NOMO-1 treated with dmso at 0.1 percent for 144 hours (cell line): Measurements from ENCODE around the gene ASAP2.
A peak's percentile ranks its signal among the peaks of the same experiment; 100 is the strongest.

Source experiments
- DNase-seq: peaks from one replicate; lab custom pipeline; 2025; ENCODE audit not compliant: unreplicated experiment; lab: John Stamatoyannopoulos, UW

ASAP2 gene

DNA sequence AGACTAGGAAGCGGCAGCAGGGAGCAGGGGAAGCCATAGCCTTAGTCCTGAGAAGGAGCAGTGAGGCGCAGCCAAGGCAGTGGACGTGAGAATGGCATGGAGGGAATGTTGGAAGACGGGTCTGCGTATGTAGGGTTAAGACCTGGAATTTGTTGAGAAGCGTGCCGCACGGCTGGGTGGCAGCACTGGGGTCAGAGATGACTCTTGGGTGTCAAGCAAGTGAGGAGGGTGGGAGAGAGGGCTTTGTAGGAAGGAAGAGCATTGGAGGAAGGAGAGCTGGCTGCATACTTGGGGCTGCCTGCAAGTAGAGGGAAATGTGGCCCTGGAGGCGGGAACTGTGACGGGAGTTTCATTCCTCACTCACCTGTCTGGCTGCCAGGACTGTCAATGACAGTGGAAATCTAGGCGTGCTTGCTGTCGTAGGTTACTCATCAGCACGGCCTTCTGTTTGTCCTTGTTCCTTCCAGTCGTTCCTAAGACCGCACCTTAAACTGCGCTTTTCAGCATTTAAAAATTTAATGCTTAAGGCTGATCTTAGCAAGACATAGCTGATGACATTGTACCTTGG is 108.8 kb downstream of the ASAP2 start:
- DNase-seq: no peak

DNA sequence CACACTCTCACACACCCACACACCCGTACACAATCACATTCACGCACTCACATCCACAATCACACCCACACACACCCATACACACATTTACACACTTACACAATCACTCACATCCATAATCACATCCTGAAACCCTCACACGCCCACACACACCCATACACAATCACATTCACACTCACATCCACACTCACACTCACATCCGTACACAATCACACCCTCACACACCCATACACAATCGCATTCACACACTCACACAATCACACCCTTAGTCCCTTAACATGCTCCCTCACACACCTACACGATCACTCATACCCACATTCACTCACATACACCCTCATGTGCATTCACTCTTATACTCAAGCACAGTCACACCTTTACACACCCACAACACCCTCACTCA is 110.9 kb downstream of the ASAP2 start:
- DNase-seq: no peak

DNA sequence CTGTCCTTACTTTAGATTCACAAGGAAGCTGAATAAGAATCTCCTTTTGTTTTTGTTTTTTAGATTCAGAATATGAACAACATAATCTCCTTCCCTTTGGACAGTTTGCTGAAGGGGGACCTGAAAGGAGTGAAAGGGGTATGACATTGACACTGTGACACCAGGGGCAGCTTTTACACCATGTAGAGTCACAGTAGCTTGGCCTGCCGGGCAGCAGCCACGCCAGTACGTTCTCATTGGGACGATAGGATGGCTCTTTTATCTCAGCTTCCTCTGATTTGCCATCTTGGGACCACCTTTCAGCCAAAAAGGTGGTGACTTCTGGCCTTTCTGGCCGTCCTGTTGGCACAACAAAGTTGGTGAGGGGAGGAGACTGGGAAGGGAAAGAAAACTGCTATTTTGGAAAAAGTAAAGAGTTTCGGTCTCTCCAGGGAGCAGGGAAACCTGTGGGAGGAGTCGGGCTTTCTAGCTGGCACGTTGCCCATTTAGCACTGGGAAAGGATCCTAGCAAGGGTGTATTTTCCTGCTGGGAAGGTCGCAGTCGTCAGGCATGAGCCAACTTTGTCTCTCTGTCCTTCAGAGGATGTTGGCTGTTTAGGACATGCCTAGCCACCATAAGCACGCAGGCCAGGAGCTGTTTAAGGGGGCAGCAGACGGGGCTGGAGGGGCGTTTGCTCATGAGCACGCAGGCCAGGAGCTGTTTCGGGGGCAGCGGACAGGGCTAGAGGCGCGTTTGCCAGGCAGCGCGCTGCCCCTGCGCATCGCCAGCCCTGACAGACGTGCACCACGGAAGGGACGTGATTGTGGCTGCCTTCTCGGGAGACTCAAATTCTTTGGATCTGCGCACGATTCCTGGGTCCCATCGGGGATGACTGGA is 112.1 kb downstream of the ASAP2 start:
- DNase-seq: no peak

DNA sequence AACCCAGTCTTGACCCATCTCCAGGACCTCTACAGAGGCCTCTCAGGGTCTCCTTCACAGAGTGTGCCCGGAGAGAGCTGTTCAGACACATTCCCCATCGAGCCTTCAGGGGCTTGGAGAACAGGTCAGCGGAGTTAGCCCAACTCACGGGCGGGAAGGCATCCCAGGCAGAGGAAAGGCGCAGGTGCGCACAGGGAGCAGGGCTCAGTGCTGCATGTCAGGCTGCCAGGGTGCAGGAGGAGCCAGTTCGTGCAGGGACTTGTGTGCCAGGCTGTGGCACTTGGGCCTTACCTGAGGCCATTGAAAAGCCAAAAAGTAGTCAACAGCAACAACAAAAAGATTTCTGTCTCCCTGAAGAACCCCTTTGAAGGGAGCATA is 112.7 kb downstream of the ASAP2 start:
- no peak for DNase-seq

DNA sequence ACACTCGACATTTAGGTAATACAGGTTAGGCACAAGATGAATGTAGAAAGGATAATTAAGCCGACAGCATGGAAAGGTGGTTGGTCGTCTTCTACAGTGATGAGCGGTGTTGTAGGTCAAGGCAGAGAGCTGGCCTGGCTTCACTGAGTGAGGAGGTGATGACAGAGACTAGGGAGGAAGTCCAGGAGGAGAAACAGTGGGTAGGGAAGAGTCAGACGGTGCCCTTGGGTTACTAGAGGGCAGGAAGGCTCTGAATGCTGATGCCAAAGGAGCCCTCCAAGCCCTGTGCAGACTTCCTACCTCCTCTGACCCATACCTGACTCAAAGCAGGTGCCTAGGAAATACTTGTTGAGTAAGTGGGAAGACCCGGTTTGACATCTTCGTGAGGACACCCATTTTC is 116.0 kb downstream of the ASAP2 start:
- no peak for DNase-seq

DNA sequence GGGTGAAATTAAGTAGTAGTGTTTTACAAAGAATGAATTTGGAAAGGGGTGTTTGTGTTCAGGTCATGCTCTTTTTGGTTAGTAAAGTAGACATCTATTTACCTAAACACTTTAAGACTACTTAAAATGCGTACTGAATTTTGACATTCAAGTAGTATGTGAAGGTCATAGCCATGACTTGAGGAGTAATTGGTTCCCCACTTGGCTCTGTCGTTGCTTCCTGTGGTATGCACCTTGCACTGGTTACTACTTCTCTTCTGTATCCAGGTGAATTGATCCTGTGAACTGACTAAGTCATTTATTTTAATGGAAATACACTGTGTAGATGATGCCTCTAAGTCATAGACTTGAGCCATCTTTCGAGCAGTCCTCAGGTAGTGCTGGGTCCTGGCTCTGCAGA is 118.8 kb downstream of the ASAP2 start:
- DNase-seq: no peak

DNA sequence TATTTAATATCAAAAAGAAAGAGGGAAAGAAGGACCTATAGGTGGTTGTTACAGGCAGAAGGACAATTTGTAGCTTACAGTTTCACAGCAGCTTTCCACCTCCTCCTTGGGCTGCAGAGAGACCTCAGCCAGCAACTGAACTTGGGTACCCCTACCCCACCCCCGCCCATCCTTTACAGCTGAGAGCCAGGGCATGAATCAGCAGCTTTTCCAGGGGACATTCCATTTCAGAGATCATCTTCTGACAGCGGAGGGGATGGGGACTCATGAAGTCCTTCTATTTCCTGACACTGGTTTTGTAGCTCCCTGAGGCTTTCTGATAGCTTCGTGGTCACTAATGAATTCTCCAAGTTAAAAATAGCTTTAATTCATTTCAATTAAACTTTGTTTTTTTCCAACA is 120.4 kb downstream of the ASAP2 start:
- no peak for DNase-seq

DNA sequence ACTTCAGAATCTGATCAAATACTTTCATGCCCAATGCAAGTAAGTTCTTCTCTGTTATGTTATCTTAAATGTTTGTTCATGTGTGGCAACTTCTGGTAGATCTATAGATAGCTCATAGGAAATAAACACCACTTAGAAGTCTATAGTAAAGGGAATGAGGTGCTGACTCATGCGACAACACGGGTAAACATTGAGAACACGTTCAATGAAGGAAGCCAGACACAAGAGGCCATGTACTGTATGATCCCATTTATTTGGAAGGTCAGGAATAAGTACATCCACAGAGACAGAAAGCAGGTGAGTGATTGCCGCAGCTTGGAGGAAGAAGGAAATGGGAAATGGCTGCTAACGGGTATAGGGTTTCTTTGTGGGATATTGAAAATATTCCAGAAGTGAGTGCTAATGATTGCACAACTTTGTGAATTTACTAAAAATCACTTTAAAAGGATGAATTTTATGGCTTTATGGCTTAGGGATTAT is 121.3 kb downstream of the ASAP2 start:
- DNase-seq: no peak

DNA sequence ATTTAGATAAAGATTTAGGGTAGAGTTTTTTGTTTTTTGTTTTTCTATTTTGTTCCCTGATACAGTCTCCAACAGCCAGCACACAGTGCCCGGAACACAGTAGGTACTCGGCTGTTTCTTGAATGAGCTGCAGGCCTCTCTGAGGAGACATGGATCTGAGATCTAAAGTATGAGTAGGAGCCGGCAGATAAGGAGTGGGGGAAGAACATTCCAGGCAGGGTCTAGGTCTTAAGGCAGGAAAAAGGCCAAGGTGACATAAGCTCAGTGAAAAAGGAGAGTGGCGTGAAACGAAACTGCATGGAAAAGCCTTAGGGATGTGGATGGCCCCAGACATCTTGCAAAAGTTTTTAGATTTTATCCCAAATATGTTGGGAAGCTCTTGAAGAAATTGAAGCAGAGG is 122.3 kb downstream of the ASAP2 start:
- no peak for DNase-seq

DNA sequence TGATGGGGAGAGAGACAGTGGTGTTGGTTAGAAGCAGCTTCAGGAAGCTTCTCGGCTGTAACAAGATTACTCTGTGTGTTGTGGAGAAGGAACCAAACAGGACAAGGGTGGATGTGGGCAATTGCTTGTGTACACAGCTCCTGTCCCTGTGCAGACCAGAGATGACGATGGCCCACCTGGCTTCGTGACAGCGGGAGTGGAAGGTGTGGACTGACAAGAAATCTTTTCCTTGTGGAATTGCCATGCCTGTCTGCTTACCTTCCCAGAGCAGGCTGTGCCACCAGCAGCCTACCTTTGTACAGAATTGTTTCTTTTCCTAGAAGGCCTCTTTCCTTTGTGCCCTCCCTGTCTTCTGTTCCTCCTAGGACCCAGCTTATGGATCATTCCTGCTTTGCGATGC is 122.9 kb downstream of the ASAP2 start:
- no peak for DNase-seq

DNA sequence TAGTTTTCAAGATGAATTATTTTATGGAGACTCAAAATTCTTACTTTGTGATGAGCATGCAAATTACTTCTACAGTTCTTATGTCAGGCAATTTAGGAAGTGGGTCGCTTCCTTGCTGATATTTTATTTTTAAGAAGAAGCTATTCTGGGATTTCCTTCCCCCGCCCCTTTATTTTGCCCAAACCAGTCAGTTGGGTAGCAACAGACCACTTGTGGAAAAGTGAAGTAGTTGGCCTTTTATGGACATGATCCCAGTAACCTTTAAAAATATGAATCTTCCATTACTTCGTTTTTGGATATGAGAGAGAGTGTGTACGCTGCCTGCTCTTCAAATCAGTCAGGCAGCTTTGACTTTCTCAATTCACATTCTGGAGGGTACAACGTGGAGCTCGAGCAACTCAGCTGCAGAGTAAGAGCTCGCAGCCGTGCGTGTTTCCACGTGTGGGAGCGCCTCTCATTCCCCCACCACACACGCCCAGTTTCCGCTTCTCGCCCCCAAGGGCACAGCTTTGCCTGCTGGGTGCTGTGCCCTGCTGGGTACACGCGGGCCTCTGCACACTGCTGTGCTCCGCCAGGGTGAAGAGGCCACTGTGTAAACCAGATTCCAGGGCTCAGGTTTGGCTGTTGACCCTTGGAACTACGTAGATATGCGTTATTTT is 124.1 kb downstream of the ASAP2 start:
- no peak for DNase-seq

DNA sequence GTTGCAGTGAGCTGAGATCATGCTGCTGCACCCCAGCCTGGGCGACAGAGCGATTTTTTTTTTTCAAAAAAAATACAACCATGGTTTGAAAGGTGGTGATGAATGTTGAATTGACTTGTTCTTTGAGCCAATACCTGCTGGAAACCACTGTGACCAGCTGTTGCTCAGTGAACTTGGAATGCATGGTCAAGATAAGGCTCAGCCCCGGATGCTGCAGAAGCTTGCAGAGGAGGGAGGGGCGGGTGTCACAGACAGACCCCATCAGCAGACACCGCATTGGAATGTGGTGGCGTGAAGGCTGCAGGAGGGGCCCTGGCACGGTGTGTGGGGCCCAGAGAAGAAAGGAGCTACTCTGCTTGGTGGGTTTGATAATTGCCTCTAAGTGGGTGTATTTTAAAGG is 125.1 kb downstream of the ASAP2 start:
- DNase-seq: no peak

DNA sequence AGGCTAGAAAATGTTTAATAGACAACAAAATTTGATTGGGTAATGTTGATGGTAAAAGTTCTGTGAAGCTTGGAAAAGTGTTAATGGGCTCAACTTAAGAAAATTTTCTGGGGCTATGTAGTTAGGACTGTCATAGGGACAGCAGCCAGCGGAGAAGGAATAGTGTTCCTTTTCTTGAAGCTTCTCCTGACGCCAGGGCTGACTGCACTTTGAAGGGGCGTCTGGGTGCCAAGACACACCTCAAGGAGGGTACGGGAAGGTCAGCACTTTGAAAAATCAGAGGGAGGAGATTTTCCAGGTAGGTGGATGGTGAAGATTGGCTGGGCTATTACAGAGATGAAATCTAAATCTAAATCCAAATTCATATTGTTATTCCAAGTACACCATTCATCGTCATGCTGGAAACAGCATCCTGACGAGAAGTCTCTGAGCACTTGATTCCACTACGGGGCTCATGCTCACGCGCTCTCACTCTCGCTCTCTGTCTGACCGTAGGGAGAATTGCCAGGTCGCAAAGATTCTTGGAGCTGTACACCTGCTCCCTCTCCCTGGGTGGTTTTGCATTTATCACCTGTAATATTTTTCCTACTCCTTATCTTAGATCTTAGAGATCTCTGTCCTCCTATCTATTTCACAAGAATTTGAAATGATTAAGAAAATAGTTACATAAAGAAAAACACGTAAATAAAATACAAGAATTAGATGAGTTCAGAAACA is 125.7 kb downstream of the ASAP2 start:
- no peak for DNase-seq

DNA sequence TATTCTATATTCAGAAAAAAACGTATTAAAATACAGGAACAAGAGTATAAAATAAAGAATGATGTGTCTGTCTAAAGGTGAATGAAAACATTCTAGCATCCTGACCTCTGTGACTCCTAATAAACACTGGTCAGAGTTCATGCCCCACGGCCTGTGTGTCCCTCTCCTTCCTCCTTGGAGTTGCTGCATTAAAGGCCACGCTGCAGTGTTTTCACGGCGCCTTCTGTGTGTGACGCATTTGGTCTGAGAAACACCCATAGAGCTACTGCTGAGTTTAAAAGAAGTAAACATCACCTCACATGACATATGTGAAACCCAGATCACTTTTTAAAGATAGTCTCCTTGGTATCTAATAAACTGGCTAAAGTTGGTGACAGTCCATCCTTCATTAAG is 126.2 kb downstream of the ASAP2 start:
- DNase-seq: no peak

DNA sequence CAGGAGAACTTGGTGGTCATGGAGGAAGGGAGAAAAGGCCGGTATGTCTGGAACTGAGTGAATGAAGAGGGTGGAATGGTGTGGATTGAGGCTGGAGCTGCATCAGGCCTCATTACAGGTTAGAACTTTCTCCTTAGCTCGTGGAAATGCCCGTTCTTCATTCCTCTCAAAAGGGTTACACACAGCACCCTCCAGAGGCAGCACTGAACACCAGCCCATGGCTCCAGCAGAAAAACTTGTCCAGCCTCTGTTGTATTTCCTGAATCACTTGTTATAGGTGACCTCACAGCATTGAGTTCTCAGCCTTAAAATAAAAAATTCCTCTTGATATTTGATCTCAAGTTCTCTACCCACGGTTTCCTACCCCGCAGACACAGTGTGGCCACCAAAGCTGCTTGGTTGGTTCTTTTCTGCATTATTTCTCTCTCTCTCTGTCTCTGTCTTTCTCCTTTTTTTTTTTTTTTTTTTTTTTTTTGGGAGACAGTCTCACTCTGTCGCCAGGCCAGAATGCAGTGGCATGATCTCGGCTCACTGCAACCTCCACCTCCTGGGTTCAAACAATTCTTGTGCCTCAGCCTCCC is 127.1 kb downstream of the ASAP2 start:
- DNase-seq: peak; percentile 22

DNA sequence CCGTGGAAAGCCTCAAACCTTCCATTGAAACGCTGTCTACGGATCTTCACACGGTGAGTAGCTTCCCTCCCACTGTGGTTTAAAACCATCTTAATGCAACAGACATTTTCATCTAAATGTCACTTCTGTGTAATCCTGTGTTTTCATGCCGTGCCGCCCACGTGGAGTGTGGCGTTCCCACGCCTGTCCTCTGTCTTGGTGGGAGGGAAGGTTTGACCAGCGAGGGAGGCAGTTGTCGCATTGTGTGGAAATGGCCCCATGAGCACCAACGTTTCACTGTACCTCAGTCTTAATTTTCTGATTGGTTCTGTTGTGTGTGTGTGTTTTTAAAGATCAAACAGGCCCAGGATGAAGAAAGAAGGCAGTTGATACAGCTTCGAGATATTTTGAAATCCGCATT is 128.1 kb downstream of the ASAP2 start:
- DNase-seq: no peak

DNA sequence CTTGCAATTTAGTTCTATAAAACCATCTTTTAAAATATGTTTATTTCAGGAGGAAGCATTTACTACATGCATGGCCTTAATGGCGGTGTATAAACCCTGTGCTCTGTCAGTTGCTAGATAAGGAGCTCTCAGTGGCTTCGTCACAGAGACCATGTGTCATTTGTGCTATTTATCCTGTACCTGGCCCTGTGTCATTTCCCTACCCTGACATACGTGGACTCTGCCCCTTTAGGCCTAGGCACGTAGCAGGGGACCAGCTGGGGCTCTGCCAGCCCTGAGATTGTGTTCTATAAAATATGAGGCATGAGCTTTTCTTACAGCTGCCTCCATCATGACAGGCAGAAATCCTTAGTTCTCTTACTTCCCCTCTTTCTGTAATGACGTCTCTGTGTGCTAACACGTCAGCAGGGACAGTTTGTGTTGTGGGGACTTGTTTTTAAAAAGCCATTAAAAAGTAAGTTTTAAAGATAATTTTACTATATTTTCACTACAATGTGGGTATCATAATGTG is 128.8 kb downstream of the ASAP2 start:
- peak; percentile 28 for DNase-seq

DNA sequence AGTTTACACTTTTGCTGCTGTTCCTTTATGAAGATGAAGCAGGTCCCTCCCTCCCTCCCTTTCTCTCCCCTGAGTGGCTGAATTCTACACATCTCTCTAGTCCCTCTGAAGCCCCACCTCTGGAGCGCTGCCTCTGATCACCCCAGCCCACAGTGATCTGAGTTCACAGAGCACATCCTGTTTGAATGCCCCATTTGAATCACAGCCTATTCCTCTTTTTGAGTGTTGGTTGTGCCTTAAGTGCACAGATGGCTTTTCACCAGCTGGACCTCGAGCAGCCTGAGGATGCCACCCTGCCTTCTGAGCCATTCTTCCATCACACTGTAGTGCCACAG is 129.6 kb downstream of the ASAP2 start:
- peak; percentile 10 for DNase-seq

DNA sequence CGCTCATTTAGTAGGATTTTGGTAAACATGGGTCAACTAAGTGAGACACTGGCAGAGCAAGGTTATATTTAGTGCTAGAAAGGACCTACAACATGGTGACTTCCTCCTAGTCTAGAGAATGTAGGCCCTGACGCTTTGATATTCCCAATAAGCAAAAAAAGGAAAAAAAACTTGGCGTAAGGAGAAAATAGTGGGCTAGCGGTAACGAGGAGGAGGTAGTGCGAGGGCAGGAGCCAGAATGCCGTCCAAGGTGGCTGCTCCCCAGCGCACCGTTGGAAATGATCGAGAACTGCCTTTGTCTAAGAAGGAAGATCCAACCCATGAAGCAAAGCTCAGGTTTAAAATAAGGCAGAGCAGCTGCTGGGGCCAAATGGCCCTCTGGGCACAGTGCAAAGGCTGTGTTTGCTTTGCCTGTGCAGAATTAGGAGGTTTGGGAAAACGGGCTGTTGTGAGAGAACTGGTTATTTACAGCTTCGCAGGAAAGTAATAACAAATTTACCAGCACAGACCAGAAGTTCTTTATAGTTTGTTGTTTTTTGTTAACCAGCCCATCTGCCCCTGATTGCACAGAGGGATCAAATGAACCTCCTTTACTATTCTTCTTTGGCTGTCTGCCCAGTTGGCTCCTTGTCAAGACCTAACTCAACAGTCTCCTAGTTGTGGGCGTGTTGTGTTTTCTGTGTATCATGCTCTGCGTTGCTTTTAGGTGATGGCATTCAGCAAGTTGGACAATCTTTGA is 130.1 kb downstream of the ASAP2 start:
- DNase-seq: no peak

DNA sequence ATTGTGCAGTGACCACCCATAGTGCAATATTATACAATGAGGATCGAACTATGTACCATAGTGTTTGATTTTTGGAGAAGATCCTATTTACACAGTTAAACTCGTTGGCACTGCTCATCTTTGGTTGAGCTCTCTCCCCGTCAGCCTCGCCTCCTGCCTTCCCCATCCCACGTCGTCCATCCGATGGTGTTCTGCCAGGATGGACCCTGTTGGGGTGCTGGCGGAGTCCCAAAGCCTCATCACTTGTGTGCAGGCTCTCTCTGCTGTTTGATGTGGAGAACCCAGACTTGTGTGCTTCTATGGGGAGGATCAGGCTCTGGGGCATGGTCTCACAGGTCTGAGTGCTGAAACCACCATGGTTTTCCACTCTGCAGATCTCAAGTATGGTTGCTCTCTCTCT is 131.3 kb downstream of the ASAP2 start:
- no peak for DNase-seq
